Coronary artery (tissue), 2 donors: ENCODE results near the gene GALNT18.
A peak's percentile ranks its signal among the peaks of the same experiment; 100 is the strongest.

Source experiments
- DNase-seq: peaks from one replicate; pipeline ENCODE4 v3.0.0-alpha.2; 2017; ENCODE audit warnings: low spot score
- H3K27ac ChIP-seq, 2 donors: fragments of 200-600 bp; sonication (generic); one replicate each; pipeline ENCODE4 v1.5.1; 2016 to 2019
- H3K4me3 ChIP-seq: fragments of 200-600 bp; sonication (generic); 2 replicates; pipeline ENCODE4 v1.5.1; 2016; ENCODE audit warnings: mild to moderate bottlenecking, moderate library complexity
- CTCF ChIP-seq: fragments of 200-600 bp; sonication (generic); IDR thresholded peaks from one replicate; pipeline ENCODE4 v1.5.1; 2019; ENCODE audit warnings: antibody characterized with exemption

The GALNT18 gene

GRCh38 chr11:11534981-11535380 is 86.8 kb downstream of the GALNT18 start:
- Histone ChIP-seq H3K4me3 (no peak overlapping the region), H3K27ac (peak overlapping the region in 1 of 2 donors; percentile 9)
- TF ChIP-seq CTCF, result no peak
- DNase-seq, result no peak

- Histone ChIP-seq H3K4me3 (no peak overlapping the region), H3K27ac (peak overlapping the region in 1 of 2 donors; percentile 38)
- no peak for TF ChIP-seq CTCF
- no peak for DNase-seq
These were observed 88.1 kb downstream of the GALNT18 start for GRCh38 chr11:11533751-11534150.

GRCh38 chr11:11533057-11533456 is 88.7 kb downstream of the GALNT18 start:
- no peak for DNase-seq
- TF ChIP-seq CTCF, result no peak

GRCh38 chr11:11532574-11532973 is 89.2 kb downstream of the GALNT18 start:
- H3K4me3 ChIP-seq, result no peak overlapping the region
- H3K27ac ChIP-seq, result peak overlapping the region in 1 of 2 donors; percentile 38
- no peak for DNase-seq
- no peak for TF ChIP-seq CTCF

More at GRCh38 chr11:11533057-11533456, 88.7 kb downstream of the GALNT18 start:
- peak overlapping the region in 1 of 2 donors; percentile 38 for H3K27ac ChIP-seq
- no peak overlapping the region for H3K4me3 ChIP-seq

GRCh38 chr11:11531131-11531908 is 90.5 kb downstream of the GALNT18 start:
- no peak for DNase-seq
- no peak overlapping the region for H3K4me3 ChIP-seq
- no peak for TF ChIP-seq CTCF
- H3K27ac ChIP-seq, result peak overlapping the region in 1 of 2 donors; percentile 19

GRCh38 chr11:11528986-11529385 is 92.8 kb downstream of the GALNT18 start:
- TF ChIP-seq CTCF, result no peak
- Histone ChIP-seq H3K4me3 (no peak overlapping the region), H3K27ac (no peak overlapping the region)
- DNase-seq, result no peak

- TF ChIP-seq CTCF, result no peak
- no peak overlapping the region for H3K27ac ChIP-seq
- H3K4me3 ChIP-seq, result no peak overlapping the region
- no peak for DNase-seq
These were observed 96.5 kb downstream of the GALNT18 start for GRCh38 chr11:11525283-11525682.
